SH-SY5Y (cell line): ENCODE measurements around the gene ADGRA1.

ENCODE experiments used
- GATA2 ChIP-seq: IDR thresholded peaks from 2 replicates; pipeline ENCODE4 v1.6.1; 2011; ENCODE audit warnings: mild to moderate bottlenecking, low read depth, low read length
- GATA3 ChIP-seq: IDR thresholded peaks from 2 replicates; pipeline ENCODE4 v1.6.1; 2011; ENCODE audit warnings: low read depth, mild to moderate bottlenecking, low read length, moderate library complexity

DNA sequence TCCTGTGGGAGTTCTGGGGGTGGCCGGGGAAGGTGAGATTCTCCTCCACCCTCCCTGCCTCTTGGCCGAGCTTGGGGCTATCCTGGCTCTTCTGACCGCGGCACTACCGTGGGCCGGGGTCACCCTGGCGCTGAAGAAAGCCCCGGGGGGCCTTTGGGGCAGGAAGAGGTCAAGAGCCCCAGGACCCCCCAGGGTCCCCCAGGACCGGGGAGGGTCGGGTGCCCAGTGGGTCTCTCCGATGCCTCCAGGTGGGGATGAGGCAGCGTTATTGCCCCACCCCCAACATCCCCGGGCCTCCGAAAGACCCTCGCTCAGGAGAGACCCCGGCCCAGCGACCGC lies 71.9 kb downstream of the ADGRA1 start:
- TF ChIP-seq GATA2: no peak
- TF ChIP-seq GATA3: no peak
